ENCODE measurements around the gene ACSL4.
"Not testable (repeated sequence)": the region's sequence is repeated elsewhere in the genome, so short reads cannot be mapped to it uniquely, and the experiment has no call there.

The ACSL4 gene

DNA sequence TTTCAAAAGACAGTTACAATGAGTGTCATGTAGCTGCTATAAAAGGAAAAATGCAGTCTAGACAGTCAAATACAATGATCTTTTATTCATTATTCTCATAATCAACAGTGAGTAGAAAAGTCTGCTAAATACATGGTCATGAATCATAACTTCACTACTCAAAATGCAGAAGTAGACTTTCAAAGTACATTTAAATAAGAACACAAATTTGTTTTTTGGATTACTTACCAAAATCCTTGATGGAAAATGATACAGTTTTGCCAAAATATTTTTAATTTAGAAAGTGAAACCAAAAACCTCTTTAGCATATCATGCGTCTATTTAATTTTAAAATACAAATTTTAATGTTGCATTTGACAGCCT, 4.9 kb downstream of the ACSL4 start:
- FAIRE-seq = peak; percentile 61

DNA sequence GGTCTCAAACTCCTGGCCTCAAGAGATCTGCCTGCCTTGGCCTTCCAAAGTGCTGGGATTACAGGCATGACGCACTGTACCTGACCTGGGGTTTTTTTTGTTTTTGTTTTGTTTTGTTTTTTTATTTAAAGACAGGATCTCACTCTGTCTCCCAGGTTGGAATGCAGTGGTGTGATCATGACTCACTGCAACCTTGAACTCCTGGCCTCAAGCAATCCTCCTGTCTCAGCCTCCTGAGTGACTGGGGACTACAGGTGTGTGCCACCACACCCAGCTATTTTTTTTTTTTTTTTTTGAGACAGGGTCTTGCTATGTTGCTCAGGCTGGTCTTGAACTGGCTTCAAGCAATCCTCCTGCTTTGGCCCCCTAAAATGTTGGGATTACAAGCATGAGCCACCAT, 8.1 kb downstream of the ACSL4 start:
- FAIRE-seq = not testable (repeated sequence)

DNA sequence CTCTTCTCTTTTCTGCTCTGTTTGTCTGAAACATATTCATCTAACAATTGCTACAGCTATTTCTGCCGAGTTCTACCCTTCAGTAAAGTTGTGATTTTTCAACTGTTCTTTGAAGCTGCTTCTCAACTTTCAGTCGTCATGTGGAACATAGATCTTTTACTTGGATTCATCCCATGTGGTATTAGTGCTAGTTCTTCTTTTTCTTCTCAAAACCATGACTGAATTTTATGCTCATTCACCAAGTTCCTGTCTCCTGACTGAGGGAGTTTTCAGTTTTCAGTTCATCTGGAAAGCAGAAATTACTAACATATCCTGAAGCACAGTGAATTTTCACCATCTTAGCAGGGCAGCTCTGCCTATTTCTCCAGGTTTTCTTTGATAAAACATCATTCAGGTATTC, 12.1 kb downstream of the ACSL4 start:
- no peak for FAIRE-seq

DNA sequence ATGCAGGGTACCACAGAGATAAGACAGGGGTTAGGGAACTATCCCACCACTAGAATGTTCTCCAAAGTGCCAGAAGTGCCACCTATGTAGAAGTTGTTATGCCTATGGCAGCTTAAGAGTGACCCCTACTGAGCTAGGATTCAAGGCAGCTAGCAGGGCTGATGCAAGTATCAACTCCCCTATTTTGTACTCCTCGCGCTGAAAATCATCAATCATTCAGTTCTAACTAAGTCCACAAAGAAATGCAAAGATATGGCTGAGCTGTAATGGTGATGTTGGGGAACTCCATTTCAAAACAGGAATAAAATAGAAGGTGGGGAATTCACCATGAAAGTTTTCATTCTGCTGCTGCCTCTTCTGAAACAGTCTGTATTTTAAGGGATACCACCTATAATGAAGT, 13.8 kb downstream of the ACSL4 start:
- no peak for FAIRE-seq

DNA sequence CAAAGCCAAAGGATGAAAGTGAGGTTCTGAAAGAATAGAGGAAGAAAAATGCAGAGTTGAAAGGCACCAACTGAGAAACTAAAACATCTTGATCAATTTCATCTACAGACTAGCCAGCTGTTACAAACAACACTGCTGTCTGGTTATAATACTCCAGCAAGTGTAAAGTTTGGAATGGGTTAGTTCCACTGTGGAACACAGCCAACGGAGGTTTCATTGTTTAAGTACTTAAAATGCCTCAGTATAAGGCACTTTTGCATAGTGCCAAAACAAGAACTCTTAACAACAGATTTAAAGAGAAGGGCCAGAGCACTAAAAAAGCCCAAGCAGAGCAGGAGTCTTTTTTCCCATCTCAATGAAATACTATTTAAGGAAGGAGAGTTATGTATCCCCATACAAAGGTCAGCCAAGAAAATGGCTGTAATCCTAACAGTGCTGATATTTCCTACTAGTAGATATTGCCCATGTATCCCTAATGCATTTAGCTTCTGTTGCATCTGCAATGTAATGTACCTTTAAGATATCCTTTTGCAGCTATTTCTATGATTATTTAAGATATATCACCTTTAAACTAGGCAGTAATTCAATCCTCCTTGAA, 16.5 kb downstream of the ACSL4 start:
- FAIRE-seq = no peak

DNA sequence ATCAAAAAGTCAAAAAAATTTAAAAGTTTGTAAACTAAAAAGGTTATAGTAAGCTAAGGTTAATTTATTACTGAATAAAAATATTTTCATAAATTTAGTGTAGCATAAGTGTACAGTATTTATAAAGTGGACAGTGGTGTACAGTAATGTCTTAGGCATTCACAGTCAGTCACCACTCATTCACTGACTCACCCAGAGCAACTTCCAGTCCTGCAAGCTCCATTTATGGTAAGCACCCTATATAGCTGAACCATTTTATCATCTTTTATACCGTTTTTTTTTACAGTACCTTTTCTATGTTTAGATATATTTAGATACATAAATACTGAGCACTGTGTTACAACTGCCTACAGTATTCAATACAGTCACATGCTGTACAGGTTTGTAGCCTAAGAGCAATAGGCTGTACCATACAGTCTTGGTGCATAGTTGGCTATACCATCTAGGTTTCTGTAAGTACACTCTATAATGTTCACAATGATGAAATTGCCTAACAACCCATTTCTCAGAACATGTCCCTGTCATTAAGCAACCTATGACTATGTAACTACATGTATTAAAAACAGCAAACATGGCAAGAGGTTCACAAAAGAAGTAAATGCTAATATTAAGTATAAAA, 18.6 kb downstream of the ACSL4 start:
- FAIRE-seq = no peak

DNA sequence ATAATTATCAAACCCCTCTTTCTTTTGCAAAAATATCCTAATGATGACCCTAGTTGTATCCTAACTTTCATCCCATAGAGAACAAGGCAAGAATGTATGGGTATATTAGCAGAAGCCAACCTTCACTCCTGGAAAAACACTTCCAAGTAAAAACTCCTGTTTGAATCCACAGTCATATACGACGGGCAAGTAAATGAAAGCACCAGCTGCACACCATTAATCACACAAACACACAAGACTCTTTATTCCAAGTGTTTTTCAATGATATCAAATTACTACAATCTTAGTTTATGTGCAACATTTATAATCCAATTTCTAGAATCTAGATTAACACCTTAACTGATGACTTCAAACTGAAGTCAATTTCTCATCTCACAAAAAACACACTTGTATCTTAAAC, 22.9 kb downstream of the ACSL4 start:
- no peak for FAIRE-seq

DNA sequence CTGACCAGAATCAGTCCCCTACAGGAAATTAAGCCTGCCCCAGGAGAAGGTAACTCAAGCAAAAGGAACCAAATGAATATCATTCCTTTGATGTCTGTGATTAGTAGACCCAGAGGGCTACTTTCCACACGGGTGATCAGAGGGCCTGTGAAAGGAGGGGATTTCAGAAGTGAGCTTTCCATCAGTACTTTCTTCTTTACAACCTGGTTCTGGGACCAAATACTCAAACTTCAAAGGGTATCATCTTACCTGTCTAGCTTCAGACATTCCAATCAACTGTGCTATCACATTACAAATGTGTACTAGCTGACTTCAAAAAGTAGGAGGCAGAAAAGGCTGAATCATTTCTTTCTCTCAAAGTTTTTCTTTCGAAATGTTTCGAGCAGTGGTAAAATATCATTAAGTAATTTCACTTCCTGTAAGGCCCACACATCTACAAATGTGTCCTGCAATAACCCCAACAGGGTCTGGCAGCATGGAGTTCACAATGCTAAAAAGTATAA, 23.9 kb downstream of the ACSL4 start:
- FAIRE-seq = no peak

DNA sequence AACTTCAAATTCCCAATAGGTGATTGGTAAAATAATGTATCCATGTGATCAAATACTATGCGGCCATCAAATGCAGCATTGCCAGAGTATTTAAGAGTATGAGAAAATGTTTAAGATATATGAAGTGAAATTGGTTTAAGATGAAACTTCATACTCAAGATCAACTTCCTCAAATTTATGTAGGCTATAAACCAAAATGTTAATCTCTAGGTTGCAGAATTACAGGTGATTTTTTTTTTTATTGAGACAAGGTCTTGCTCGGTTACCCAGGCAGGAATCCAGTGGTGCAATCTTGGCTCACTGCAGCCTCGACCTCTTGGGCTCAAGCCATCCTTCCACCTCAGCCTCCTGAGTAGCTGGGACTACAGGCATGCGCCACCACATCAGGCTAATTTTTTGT, 25.3 kb downstream of the ACSL4 start:
- no peak for FAIRE-seq

DNA sequence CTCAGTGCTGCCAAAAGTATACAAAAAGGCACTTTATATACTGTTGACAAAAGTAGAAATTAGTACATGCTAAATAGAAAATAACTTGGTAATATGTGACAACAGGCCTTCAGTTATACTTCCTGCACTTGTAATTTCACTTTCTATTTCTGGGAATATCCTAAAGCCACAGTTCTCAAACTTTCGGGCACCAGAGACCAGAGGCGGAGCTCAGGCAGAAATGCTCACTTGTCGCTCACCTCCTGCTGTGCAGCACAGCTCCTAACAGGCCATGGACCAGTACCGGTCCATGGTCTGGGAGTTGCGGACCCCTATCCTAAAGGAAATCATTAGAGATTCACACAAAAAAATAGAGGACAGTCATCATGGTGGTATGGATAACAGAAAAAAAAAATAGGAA, 25.7 kb downstream of the ACSL4 start:
- FAIRE-seq = no peak

DNA sequence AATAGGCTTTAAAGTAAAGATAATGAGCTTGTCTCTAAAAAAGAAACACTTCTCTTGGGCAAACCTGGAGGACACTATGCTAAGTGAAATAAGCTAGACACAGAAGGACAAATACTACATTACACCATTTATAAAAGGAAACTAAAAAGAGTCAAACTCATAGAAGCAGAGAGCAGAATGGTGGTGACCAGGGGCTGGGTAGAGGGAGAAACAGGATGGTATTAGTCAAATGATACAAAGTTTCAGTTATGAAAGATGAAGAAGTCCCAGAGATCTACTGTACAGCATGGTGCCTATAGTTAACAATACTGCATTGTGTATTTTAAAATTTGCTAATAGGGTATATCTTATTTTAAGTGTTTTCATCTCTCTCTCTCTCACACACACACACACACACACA, 28.5 kb downstream of the ACSL4 start:
- no peak for FAIRE-seq

DNA sequence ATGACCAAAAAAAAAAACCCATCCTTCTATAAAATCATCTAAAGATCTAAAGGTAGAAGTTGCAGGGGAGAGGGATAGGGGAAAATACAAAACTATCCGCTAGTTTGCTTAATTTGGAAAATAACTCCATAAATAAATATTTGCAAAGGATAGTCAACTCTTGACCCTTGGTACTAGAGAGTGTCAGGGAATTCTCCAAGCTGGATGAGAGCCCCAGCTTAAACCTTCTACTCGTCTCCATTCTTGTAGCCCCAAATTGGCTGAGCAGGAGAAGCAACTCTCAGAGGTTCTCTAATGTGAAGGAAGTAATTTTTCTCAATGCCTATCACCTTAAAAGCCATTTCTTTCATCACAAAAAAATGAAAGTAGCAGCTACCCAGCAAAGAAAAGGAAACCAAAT, 35.2 kb downstream of the ACSL4 start:
- no peak for FAIRE-seq

DNA sequence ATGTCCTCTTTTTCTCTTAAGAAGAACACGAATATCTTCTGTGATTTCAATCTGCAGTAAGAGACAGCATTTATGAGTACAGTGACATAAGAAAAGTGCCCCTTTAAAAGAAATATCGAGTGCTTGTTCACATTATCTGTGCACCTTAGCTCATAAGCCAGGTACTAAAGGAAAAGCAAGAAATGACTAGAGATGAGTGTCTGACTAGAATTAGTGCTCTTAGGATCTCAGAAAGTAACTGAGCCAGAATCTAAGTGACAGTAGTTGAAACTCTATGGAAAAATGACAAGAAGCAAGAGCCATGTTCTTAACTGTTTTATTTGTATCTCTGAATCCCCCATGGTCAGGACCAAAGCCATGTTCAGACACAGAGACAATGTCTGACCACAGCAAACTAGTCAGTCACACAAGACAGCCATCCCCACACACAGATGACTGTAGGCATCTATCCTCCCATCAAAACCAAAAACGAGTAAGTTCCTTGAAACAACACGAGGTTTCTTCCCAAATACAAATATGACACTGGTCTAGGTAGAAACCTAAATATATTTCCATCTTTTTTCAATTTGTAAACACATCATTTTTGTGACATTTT, 36.8 kb downstream of the ACSL4 start:
- FAIRE-seq = no peak

DNA sequence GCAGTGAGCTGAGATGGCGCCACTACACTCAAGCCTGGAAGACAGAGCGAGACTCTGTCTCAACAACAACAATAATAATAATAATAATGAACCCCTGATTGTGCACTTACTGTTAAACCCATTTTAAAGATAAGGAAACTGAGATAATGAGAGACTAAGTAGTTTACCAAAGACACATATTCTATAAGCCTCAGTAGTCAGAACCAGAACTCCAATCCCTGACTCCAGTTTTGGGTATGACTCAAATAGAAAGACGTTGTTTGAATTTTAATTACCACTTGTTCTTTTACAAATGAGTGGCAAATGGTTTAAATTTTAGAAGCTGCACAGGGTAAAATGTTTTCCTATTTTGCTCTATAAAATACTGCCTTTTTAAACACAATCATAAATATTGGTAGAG, 37.4 kb downstream of the ACSL4 start:
- no peak for FAIRE-seq

DNA sequence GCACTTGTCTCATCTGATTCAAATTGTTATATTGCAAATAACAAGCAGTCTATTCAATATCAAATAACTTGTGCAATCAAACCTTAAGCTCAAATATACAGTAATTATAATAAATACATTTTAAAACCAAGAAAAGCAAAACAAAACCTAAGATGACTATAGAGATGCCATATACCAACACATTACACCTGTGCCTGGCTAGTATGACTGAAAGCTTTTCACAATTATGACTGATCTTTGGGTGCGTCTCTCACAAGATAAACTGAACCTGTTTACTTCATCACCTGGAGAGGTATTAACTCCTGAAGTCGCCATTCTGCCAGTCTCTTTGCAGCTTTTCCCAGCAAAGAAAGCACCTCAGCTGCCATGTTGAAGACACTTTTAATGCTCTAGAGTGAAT, 41.3 kb downstream of the ACSL4 start:
- FAIRE-seq = no peak

DNA sequence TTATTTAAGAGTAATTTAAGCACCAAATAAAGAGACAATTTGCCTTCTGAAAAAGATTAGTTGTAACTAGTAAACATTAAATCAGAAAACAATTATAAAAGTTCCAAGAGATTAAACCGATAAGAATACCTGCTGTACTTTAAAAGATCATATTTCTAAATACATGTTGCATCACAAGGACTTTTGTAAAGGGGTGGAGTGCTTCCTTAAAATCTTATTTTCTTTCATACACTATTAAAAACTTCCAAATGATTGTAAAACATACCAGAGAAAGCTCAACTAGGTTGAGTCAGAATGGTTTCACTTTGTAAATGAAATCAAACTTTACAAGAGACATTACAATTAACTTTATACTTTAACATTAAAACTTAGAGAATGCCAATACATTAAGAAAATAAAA, 41.8 kb downstream of the ACSL4 start:
- peak; percentile 14 for FAIRE-seq

DNA sequence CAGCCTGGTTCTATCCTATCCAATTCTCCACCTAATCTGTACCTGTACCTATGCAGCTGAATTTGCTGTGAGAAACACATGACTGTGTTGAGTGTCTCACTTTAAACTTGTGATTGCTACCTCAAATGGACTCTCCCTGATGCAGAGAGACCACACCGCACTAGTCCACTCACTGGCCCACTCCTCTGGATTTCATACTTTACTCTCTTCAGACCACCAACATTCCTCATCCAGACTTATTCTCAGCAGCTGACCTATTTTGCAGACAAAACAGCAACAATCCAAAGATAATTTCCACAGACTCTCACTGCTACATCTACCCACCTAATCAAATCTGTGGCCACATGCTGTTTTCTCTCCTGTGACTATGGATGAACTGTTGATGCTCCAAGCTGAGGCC, 45.2 kb downstream of the ACSL4 start:
- FAIRE-seq = no peak

DNA sequence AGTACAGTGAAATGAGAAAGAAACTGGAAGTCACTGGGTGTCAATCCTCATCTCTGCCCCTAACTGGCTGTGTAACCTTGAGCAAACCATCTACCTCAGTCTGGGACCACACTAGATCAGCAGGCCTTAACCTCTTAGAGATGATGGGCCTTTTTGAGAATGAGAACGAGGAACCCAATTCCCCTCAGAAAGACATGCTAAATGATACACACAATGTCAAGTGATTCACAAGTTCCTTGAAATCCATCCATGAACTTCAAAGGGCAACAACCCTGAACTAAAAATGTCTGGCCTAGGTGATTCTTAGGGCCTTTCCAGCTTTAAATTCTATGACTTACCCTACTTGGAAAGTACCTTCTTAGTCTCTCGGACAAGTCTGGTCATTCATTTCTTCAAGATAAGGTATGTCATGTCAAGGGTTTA, 47.4 kb downstream of the ACSL4 start:
- no peak for FAIRE-seq

DNA sequence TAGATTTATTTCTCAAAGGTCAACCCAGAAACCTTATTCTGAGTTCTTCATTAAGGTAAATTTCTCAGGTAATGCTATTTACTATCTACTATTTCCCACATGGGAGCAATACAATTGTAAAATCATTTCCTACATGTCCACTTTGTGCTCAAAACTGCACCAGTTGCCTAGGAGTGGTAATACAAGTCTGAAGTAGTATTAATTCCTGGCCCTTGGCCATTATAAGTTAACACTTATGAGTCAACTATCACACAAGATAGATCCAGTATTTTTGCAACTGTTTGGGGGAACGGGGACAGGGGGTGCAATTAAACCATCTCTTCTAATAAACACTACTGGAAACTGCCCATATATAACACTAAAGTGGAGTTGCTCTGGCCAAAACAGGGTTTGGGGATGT, 48.9 kb downstream of the ACSL4 start:
- FAIRE-seq = no peak

DNA sequence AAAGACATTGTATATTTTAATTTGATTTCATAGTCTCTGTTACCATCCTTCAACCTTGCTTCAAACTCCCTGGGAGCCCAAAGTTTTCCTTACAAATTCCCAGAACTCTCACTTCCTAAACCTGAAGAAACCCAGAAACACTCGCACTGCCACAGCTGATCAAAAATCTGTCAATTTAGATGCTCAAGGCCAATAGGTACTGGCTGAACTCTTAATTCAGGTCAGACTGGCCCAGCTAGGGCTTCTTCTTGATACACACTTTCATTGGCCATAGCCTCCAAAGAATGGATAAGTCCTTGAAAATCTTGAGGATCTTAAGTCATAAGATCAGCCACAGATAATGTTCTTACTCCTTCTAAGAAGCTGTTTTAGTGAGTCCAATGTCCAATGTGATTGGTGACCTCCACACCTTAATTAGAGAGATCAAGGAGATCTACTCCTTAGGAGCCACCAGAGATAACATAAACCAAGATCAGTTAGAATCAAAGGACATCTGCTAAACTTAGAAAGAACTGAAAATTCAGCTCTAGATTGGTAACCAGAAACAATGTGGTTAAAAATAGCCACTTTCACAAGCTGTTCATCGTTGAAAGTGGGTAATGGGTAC, 51.5 kb downstream of the ACSL4 start:
- no peak for FAIRE-seq

DNA sequence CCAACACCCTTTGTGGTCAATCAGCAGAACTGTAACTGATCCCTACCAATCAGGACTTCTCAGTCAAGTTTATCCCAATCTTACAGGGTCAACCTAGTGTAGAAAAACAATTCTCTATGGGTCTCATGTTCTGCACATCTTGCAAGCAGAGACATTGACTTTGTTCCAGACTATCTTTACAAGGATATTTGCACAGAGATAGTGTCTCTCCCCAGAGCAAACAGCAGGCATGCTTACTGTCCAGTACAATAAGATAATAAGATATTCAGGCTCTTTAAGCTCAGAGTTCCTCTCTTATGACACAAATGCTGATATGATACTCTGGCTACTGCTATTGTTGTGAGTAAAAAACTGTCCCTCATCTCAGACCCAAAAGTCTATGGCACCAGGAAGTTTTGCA, 53.2 kb downstream of the ACSL4 start:
- FAIRE-seq = no peak

DNA sequence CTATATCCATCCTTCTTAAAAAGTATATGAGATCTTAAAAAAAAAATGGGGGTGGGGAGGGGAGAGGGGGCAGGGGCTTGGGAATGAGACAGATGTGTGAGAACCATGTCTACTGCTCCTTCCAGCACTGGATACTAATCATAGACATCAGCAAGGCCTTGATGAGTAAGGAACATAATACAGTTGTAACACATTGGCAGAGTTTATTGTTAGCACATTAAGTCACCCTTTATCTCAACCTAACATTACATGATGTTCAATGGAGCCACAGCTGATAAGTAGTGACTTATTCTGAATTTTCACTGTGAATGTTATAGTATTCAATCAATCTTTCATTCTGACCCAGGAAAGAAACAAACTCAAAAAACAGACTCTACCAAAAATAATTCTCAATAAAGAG, 60.8 kb downstream of the ACSL4 start:
- peak; percentile 87 for FAIRE-seq

DNA sequence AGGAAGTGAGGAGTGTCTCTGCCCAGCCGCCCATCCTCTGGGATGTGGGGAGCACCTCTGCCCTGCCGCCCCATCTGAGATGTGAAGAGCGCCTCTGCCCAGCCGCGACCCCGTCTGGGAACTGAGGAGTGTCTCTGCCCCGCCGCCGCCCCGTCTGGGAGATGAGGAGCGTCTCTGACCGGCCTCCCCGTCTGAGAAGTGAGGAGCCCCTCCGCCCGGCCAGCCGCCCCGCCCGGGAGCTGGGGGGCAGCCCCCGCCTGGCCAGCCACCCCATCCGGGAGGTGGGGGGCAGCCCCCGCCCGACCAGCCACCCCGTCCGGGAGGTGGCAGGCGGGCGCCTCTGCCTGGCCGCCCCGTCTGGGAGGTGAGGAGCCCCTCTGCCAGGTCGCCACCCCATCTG, 61.9 kb downstream of the ACSL4 start:
- not testable (repeated sequence) for FAIRE-seq

DNA sequence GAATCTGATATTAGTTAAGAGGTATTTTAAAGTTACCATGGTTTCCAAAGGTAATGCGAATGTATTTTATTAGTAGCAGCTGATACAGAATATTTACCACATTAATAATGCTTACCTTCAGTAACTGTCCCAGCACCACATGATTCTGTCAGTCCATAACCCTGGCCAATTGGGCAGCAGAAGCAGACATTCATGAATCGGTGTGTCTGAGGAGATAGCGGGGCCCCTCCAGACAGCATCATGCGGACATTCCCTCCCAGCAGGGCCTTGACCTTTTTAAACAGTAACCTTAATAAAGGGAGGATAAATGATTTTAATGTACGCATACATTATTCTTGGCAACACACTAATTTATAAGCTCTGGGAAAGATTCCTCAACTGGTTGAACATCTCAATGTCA, 65.1 kb downstream of the ACSL4 start:
- no peak for FAIRE-seq
